ENCODE measurements around the gene SNAP91. TPM values are rescaled to one million over a fixed set of nuclear protein-coding genes. Genes with fewer than 3 reads are reported as not detected.

The SNAP91 gene
- total and polyA plus RNA-seq, 4 donors: not detected

- 59% methylated on average over 3 of the region's 3 CpGs for WGBS
- H3K9ac ChIP-seq (ENCODE audit: low read depth in 1 of 2, low read length in 2 of 2): no peak overlapping the region
- no peak overlapping the region for H3K4me3 ChIP-seq (ENCODE audit: low read depth in 1 of 3, low read length in 3 of 3)
- no peaks in the 10 kb centered on the region for H3K36me3 ChIP-seq (ENCODE audit: control insufficient read depth in 4 of 4, insufficient read depth in 3 of 4, low read depth in 1 of 4, low read length in 3 of 4)
- no peaks in the 10 kb centered on the region for H3K9me3 ChIP-seq (ENCODE audit: control insufficient read depth in 4 of 4, low read length in 3 of 4)
- no peak for DNase-seq (ENCODE audit: low spot score)
- H3K27me3 ChIP-seq (ENCODE audit: control insufficient read depth in 4 of 4, insufficient read depth in 4 of 4, low read length in 3 of 4): no peaks in the 10 kb centered on the region
- H3K4me1 ChIP-seq (ENCODE audit: control insufficient read depth in 4 of 4, insufficient read depth in 4 of 4, low read length in 3 of 4): no peaks in the 10 kb centered on the region
- TF ChIP-seq TAF1 (conservative IDR thresholded peaks at IDR 0.05): no peak
- no peak for TF ChIP-seq RXRA (IDR thresholded peaks at IDR 0.05)
- no peak for TF ChIP-seq GABPA (IDR thresholded peaks at IDR 0.05 in 1 of 2, conservative IDR thresholded peaks at IDR 0.05 in 1 of 2)
- TF ChIP-seq HNF4G (IDR thresholded peaks at IDR 0.05): no peak
- TF ChIP-seq HNF4A (conservative IDR thresholded peaks at IDR 0.05): no peak
- TF ChIP-seq REST (IDR thresholded peaks at IDR 0.05): no peak
- TF ChIP-seq CTCF (IDR thresholded peaks at IDR 0.05; ENCODE audit: low read depth, low read length, missing input control): no peak
- TF ChIP-seq FOXA1 (IDR thresholded peaks at IDR 0.05): no peak
- TF ChIP-seq MAX (IDR thresholded peaks at IDR 0.05): no peak
- no peak for TF ChIP-seq JUND (IDR thresholded peaks at IDR 0.05)
- no peak for TF ChIP-seq FOXA2 (IDR thresholded peaks at IDR 0.05)
- TF ChIP-seq SP1 (IDR thresholded peaks at IDR 0.05): no peak
- TF ChIP-seq YY1 (IDR thresholded peaks at IDR 0.05): no peak
- no peak for TF ChIP-seq NR2F2 (IDR thresholded peaks at IDR 0.05)
- TF ChIP-seq ATF3 (IDR thresholded peaks at IDR 0.05): no peak
- no peak for TF ChIP-seq EGR1 (IDR thresholded peaks at IDR 0.05; ENCODE audit: low read depth in 2 of 2)
- TF ChIP-seq RAD21 (IDR thresholded peaks at IDR 0.05): no peak
- TF ChIP-seq ZBTB33 (IDR thresholded peaks at IDR 0.05): no peak
- H3K27ac ChIP-seq (ENCODE audit: low read depth in 1 of 2, low read length in 2 of 2): no peak overlapping the region
These were observed 26.6 kb upstream of the SNAP91 start for GRCh38 chr6:83735461-83735860.

All from liver (tissue), 9 donors.